WTC11 (cell line): ENCODE measurements around the gene ZBTB20.

ENCODE experiments used
- AFF4 ChIP-seq: sonication (generic); formaldehyde crosslinking; IDR thresholded peaks from 2 replicates; pipeline ENCODE4 v1.8.1; 2023; ENCODE audit warnings: mild to moderate bottlenecking, missing genetic modification reagents, borderline replicate concordance
- CTCF ChIP-seq: fragments of 200-600 bp; IDR thresholded peaks from 2 replicates; pipeline ENCODE4 v1.8.0; 2022; ENCODE audit warnings: antibody characterized with exemption
- ESRRA ChIP-seq: sonication (generic); formaldehyde crosslinking; IDR thresholded peaks from 2 replicates; pipeline ENCODE4 v1.8.1; 2022; ENCODE audit warnings: mild to moderate bottlenecking, missing genetic modification reagents, borderline replicate concordance
- FOXJ3 ChIP-seq: sonication (generic); formaldehyde crosslinking; IDR thresholded peaks from 2 replicates; pipeline ENCODE4 v1.9.0; 2021; ENCODE audit warnings: missing genetic modification reagents, mild to moderate bottlenecking, borderline replicate concordance
- GABPB1 ChIP-seq: sonication (generic); formaldehyde crosslinking; IDR thresholded peaks from 2 replicates; pipeline ENCODE4 v1.8.1; 2023; ENCODE audit warnings: mild to moderate bottlenecking, missing genetic modification reagents
- IRF2 ChIP-seq: sonication (generic); formaldehyde crosslinking; IDR thresholded peaks from 2 replicates; pipeline ENCODE4 v1.8.0; 2022; ENCODE audit warnings: low read depth, missing genetic modification reagents, borderline replicate concordance
- MAX ChIP-seq: sonication (generic); formaldehyde crosslinking; IDR thresholded peaks from 2 replicates; pipeline ENCODE4 v1.8.0; 2022; ENCODE audit warnings: mild to moderate bottlenecking, missing genetic modification reagents
- MYBL2 ChIP-seq: sonication (generic); formaldehyde crosslinking; IDR thresholded peaks from 2 replicates; pipeline ENCODE4 v1.8.1; 2023; ENCODE audit warnings: mild to moderate bottlenecking, moderate library complexity, missing genetic modification reagents
- NFE2L1 ChIP-seq: sonication (generic); formaldehyde crosslinking; IDR thresholded peaks from 2 replicates; pipeline ENCODE4 v1.8.1; 2023; ENCODE audit warnings: missing genetic modification reagents
- RELA ChIP-seq: sonication (generic); formaldehyde crosslinking; IDR thresholded peaks from 2 replicates; pipeline ENCODE4 v1.8.1; 2022; ENCODE audit warnings: missing genetic modification reagents, mild to moderate bottlenecking, borderline replicate concordance
- USF1 ChIP-seq: sonication (generic); formaldehyde crosslinking; IDR thresholded peaks from 2 replicates; pipeline ENCODE4 v1.8.0; 2022; ENCODE audit warnings: mild to moderate bottlenecking, missing genetic modification reagents
- ZBTB21 ChIP-seq: sonication (generic); formaldehyde crosslinking; IDR thresholded peaks from 2 replicates; pipeline ENCODE4 v1.8.1; 2023; ENCODE audit warnings: mild to moderate bottlenecking, missing genetic modification reagents, borderline replicate concordance

GRCh38 chr3:114320246-114320645 is 826.8 kb downstream of the ZBTB20 start:
- TF ChIP-seq IRF2 (no peak), CTCF (no peak), GABPB1 (CRISPR knock-in tag) (no peak), NFE2L1 (CRISPR knock-in tag) (no peak), USF1 (CRISPR knock-in tag) (no peak), ZBTB21 (CRISPR knock-in tag) (no peak), ESRRA (CRISPR knock-in tag) (no peak), FOXJ3 (no peak), RELA (no peak), AFF4 (no peak), MYBL2 (CRISPR knock-in tag) (no peak), MAX (CRISPR knock-in tag) (no peak)
